ENCODE measurements around the gene GRIN2B.

DNA sequence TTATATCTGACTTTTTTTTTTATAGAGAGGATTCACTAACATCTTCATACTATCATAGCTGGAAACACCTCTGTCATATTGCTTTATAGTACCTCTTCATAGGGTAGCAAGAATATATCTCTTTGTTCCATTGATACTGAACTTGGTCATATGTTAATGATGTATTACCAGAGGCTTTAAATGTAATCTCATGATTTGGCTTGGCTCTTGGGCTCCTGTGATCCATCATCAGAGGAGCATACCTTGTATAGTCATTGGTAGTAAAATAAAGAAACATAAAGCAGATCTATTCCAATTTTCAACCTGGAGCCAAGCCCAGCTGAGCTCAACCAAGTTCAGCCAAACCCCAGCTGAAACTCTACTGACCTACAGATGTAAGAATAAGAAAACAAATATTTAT is 43.2 kb upstream of the GRIN2B start:
- TF ChIP-seq, protein P1, sequence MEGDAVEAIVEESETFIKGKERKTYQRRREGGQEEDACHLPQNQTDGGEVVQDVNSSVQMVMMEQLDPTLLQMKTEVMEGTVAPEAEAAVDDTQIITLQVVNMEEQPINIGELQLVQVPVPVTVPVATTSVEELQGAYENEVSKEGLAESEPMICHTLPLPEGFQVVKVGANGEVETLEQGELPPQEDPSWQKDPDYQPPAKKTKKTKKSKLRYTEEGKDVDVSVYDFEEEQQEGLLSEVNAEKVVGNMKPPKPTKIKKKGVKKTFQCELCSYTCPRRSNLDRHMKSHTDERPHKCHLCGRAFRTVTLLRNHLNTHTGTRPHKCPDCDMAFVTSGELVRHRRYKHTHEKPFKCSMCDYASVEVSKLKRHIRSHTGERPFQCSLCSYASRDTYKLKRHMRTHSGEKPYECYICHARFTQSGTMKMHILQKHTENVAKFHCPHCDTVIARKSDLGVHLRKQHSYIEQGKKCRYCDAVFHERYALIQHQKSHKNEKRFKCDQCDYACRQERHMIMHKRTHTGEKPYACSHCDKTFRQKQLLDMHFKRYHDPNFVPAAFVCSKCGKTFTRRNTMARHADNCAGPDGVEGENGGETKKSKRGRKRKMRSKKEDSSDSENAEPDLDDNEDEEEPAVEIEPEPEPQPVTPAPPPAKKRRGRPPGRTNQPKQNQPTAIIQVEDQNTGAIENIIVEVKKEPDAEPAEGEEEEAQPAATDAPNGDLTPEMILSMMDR (IDR thresholded peaks at IDR 0.05; ENCODE audit: borderline replicate concordance, extremely low read depth, low read length, poor library complexity, severe bottlenecking): no peak
- no peak for TF ChIP-seq EZH2 (IDR thresholded peaks at IDR 0.05; ENCODE audit: borderline replicate concordance, low read depth, low read length, severe bottlenecking)
